Measurements from ENCODE around the gene TMEM132C.

DNA sequence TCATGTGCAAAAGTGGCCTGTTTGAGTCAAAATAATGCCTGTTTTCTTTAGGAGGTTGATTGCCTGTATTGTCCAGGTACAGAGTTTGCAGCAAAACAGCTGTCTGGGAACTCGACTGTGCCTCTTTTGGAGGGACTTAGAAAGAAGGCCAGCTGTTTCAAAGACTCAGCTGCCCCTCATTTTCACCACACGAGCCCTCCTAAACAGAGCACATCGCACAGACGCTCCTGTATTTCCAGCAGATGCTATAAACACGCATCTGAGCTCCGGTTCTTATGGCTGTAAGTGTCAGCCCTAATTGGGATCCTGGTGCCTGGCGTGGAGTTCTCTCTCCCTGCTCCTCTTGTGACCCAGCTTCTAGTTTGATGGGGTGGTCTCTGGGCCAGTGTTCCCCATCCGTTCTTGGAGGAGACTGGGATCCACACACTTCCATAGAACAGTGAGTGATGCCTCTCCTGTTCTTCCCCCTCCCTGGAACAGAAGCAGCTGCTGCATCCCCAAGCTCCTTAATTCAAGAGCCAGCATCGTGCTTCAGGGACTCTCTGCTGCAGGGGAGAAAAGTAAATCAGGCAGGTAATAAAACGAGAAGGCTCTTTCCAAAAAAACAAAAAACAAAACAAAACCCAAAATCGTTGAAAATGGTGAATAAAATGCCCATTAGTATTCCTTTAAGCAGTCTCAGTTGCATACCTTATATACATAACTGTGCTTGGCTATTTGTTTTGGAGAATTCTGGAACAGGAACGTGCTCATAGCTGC, 287.8 kb downstream of the TMEM132C start:
- TF ChIP-seq, protein P1, sequence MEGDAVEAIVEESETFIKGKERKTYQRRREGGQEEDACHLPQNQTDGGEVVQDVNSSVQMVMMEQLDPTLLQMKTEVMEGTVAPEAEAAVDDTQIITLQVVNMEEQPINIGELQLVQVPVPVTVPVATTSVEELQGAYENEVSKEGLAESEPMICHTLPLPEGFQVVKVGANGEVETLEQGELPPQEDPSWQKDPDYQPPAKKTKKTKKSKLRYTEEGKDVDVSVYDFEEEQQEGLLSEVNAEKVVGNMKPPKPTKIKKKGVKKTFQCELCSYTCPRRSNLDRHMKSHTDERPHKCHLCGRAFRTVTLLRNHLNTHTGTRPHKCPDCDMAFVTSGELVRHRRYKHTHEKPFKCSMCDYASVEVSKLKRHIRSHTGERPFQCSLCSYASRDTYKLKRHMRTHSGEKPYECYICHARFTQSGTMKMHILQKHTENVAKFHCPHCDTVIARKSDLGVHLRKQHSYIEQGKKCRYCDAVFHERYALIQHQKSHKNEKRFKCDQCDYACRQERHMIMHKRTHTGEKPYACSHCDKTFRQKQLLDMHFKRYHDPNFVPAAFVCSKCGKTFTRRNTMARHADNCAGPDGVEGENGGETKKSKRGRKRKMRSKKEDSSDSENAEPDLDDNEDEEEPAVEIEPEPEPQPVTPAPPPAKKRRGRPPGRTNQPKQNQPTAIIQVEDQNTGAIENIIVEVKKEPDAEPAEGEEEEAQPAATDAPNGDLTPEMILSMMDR (IDR thresholded peaks at IDR 0.05), result no peak
- TF ChIP-seq POLR2A (IDR thresholded peaks at IDR 0.05), result no peak
